GM18873 (cell line): ENCODE measurements around the gene PMAIP1.

Source experiments
- ATAC-seq: cut with Tn5 transposase; IDR thresholded peaks from one replicate; pipeline ENCODE4 v1.9.1; 2021; ENCODE audit warnings: mild to moderate bottlenecking, moderate library complexity, moderate number of reproducible peaks; ENCODE audit not compliant: unreplicated experiment, low FRiP score

PMAIP1 gene

GRCh38 chr18:59945544-59945943, 45.7 kb downstream of the PMAIP1 start:
- ATAC-seq = no peak

- ATAC-seq = no peak
Observed at GRCh38 chr18:59950215-59950944, 50.6 kb downstream of the PMAIP1 start.

GRCh38 chr18:59951591-59951990, 51.8 kb downstream of the PMAIP1 start:
- ATAC-seq = no peak

GRCh38 chr18:59952283-59953007, 52.6 kb downstream of the PMAIP1 start:
- ATAC-seq = no peak
